HG03103 (cell line): ENCODE measurements around the gene LY86.

Experiments used
- ATAC-seq: cut with Tn5 transposase; IDR thresholded peaks from one replicate; pipeline ENCODE4 v1.9.1; 2021; ENCODE audit warnings: low read depth; ENCODE audit not compliant: unreplicated experiment

The LY86 gene

DNA sequence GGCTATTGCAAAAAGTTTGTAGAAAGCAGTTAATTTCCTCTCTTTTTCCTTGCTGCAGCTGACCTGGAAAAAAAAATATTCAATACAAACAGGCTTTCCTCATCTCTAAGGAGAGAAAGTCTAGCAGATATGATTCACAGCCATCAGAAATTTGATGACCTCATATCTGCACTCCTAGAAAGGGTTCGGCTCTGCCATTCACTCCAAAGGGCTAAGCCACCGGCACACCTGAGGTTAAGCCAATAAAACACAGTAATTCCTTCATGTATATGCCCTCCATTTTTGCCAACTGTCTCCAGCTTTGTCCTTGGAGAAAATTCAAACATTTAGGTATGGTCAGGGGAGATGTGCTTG is 18.7 kb upstream of the LY86 start:
- ATAC-seq, result no peak

DNA sequence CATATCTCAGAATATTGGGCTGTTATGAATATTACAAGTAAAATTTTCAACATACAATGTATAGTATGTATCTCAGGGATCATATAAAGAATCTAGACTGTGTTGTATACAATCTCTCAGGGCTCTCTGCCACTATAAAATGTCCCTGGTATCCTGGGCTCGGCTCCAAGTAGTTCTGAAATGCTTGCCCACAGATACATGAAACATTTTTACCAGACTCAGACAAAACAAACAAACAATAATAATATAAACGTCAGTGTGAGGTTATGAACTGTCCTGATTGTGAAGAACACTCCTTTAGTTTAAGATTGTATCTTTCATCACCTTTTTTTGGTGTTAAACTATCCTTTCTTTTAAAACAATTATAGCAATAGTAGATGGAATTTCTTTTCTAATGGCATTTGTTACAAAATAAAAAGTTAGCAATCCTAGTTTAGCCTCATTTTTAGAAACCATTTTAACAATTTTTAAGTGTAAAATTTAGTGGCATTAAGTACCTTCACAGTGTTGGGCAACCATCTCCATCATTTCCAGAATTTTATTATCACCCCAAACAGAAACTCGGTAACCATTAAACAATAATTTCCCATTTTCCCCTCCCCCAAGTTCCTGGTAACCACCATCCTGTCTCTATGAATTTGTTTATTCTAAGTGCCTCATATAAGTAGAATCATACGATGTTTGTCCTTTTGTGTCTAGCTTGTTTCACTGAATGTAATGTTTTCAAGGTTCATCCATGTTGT is 17.4 kb upstream of the LY86 start:
- no peak for ATAC-seq

DNA sequence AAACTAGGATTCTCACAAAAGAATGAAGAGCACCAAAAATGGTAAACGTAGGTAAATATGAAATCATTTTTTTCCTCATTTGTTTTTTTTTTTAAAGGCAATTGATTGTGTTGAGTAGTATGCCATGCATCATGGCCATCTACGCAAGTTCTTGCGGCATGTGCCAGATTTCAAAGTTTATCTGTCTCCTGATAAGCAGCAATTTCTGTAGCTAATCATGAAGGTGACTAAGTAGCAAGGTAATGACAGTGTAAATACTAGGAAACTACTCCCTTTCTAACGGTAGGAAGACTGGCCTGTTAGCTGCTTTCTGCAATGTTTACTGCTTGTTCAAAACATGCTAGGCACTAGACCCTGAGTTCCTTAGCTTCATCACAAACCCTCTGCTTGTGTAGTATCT is 13.4 kb upstream of the LY86 start:
- ATAC-seq, result no peak

DNA sequence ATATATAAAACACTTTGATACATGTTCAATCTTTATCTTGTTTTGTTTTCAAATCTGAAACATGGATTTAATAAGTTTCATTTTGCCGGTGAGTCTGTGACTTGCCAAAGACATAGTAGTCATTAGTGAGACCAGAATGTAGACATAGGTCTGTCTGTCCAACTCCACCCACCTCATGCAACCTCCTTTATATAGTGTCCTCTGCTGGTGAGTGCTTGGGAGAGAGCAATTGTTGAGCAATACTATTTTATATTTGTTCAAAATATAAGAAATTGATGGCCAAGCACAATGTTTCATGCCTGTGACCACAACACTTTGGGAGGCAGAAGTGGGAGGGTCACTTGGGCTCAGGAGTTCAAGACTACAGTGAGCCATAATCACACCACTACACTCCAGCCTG is 10.8 kb upstream of the LY86 start:
- ATAC-seq, result no peak

DNA sequence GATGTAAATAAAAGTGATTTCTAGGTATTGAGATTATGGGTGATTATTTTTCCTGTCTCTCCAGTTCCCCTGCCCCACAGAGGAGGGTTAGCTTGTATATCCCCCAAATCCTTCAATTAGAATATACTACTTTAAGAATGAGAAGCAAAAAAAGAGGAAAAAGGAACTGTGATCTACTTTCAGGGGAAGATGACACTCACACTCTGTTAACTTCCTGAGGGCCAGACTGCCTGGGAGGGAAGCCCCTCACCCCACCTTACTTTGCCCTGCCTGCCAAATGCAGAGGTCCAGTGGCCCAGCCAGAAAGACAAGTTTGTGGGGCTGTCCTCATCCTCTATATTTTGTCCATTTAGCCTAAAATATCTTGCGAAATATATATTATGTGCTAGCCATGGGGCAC is 9.2 kb upstream of the LY86 start:
- ATAC-seq, result no peak

DNA sequence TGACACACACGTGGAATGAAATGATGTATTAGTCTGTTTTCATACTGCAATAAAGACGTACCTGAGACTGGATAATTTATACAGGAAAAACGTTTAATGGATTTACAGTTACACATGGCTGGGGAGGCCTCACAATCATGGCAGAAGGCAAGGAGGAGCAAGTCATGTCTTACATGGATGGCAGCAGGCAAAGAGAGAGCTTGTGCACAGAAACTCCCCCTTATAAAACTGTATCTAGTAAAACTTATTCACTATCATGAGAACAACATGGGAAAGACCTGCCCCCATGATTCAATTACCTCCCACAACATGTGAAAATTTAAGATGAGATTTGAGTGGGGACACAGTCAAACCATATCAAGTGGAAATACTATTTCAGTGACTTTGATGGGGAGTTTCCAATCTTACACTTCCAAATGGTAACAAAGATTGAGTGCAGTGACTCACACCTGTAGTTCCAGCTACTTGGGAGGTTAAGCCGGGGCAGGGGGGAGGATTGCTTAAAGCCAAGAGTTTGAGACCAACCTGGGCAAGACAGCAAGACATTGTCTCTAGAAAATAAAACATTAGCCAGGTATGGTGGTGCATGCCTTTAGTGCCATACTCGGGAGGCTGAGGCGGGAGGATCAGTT is 8.2 kb upstream of the LY86 start:
- ATAC-seq, result no peak

DNA sequence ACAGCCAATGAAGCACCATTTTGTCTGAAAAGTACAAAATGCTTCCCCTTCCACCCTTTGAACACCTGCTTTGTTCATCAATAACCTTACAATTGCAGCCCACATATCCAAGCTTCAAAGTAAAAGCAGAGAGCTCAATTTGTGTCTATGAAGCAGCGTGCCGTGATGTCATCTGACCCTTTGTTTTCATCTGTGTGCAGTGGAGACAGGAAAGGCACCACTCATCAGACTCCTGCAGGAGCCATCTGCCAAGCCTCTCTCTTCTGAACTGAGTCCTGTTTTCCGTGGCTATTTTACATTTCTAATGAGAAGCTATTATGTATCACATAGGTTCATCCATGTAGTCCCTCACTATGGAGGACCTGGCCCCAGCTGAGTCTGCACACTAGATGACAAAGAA is 7.5 kb upstream of the LY86 start:
- ATAC-seq, result no peak

DNA sequence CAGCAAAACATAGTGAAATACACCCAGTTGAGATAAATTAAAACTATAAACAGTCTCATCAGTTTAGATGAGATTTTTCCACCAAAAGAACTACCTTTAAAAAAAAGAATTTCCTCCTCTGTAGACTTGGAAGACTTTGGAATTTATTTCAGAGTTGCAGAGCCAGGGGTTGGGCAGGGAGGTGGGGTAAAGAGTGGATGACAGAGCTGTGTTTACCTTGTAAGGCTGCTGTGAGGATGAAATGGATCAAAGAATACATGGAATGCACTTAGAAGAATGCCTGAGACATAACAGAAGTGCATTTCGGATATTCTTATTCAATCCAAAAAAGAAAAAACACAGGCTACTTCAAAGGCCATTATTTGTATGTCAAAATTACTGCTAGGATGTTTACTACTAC is 6.4 kb upstream of the LY86 start:
- ATAC-seq, result no peak

DNA sequence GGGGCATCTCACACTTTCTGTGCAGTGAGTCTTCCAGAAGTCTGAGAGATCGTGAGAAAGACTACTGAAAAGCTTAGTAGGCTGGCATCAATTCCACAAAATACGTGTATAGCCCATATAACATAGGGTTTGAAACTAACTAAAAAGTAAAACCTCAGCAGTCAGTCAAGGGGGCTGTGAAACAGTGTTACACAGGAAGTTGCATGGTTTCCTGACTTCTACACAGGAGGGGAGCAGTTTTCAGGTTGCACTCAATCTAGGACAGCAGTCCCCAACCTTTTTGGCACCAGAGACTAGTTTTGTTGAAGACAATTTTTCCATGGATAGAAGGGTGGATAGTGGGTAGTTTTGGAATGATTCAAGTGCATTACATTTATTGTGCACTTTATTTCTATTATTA is 4.7 kb upstream of the LY86 start:
- ATAC-seq, result no peak

DNA sequence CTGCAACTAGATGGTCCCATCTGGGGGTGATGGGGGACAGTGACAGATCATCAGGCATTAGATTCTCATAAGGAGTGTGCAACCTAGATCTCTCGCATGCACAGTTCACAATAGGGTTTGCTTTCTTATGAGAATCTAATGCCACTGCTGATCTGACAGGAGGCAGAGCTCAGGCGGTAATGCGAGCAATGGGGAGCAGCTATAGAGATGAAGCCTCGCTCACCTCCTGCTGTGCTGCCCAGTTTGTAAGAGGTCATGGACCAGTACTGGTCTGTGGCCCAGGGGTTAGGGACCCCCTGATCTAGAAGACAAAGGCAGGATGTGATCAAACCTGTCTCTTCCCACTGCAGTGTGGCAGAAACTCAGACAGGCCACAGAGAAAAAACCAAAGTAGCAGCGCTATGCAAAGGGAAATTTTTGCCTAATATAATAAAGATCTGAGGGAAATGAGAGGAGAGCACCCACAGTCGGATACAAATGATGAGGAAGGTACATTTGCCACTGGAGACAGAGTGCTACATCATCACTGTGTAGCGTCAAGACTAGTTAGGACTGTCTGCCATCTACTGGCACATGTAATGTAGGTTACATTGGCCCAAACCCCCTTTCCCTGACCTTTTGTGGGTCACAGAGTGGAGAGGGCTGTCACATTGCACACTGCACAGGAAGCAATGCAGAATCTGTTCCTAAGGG is 4.1 kb upstream of the LY86 start:
- no peak for ATAC-seq

DNA sequence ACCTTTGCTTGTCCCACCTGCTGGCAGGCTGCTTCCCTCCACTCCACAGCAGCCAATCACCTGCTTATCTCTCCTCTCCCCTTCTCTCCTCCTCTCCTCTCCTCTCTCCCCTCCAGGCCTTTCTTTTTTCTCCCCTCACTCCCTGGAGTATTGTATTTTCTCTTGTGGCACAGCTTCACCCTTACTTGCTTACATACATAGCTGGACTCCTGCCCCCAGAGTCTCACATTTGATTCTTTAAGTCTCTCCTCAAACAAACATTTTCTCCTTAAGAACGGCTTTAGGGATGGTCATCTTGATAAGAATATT is 3.6 kb upstream of the LY86 start:
- no peak for ATAC-seq

DNA sequence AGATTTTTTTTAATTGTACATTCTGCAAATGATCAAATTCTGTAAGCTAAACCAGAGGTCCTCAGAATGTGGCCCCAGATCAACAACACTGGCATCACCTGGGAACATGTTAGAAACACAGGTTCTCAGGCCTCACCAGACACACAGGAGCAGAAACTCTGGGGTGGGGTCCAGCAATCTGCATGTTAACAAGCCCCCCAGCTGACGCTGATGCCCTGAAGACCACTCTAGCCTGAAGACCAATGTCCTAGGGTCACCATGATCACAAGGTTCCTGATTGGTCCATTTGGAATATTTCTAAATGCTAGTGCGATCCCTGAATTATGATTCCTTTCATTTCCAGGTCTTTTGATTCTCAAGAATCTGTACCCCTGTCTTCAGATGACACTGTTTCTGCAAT is 2.4 kb upstream of the LY86 start:
- ATAC-seq, result no peak

DNA sequence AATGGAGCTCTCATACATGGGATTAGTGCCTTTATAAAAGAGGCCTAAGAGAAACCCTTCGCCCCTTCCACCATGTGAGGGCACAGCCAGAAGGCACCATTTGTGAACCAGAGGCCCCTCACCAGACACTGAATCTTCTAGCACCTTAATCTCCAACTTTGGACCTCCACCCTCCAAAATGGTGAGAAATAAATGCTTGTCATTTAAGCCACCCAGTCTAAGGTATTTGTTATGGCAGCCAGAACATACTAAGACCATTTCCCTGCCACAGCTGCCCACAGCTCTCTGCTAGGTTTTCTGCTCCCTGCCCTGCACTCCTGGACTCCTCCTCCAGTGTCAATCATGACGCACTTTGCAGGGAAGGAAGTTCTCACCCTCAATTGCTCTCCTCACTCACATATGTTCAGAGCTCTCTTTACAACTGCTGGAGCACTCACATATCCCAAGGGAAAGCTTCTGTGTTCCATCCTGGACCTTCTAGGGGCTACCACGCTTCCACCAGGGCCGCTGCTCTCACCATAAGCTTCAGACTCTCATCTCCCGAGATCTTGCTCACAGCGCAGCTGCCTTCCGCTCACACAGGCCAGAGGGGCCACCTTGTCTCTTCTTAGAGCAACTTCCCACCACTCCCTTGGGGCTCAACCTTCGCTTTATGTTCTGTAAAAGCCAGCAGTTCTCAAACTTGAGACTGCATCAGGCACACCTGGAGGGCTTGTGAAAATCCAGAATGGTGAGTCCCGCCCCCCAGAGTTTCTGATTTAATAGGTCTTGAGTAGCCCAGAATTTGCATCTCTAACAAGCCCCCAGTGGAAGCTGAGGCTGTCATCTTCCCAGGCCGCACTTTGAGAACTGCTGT is 1.6 kb upstream of the LY86 start:
- peak; percentile 37 for ATAC-seq

DNA sequence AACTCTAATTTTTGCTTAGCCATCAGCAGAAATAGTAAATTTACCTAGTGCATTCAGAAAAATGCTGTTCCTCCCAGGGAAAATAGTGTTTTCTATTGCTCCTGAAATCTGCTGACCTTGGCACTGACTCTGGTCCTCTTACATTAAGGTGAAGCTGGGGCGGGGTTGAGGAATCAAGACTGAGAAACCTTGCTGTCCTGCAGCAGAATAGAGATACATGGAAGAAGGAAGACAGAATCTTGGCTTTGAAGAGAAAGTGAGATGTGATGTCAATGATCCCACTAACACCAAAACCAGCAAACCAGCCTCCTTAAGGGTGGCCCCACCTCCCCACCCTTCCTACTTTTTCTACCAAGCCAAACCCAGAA is 840 bp upstream of the LY86 start:
- ATAC-seq, result no peak

DNA sequence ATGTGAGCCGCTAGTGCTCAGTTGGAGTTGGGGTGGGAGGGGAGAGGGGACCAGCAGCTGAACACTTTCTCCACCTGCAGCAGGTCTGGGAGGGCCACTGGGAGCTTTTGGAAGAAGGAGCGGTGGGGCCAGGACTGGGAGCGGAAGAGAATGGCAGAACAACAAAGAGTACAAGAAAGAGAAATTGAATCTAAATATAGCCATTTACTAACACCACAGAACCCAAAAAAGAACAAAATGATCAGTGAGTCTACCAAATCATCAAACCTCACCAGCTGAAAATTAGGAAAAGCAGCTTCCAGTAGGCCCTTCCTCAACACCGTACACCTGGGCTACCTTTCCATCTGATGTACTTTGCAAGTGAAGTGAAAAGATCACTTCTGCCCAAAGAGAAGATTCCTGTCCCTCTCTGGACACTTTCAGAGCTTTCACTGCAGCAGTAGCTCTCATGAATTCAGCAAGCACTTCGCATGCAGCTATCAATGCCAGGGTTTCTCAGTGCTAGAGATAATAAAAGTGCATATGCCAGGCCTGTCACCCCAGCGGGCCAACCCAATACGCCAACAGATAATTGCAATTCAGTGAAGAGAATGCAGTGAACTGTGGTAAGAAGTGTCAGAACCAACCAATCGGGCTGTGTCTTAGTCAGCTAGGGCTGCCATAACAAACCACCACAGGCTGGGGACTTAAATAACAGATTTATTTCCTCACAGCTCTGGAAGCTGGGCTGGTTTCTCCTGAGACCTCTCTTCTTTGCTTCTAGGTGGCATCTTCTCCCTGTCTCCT is 597 bp downstream of the LY86 start:
- ATAC-seq, result no peak

DNA sequence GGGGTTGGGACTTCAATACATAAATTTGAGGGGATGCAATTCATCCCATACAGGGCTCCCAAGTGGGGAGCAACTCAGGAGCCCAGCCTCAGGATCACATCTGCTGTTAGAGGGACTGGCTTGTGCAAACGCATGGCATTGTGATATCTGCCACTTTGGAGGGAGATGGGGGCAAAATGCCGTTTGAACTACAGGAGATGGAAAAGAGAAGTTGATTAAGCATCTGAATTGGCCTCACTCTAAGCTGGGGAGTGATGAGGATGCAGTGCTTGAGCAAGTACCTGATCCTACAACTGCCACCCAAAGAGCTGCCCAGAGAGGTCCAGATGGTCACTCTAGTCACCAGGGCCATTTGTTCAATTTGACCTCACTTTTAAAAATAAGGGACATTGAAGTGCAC is 2.0 kb downstream of the LY86 start:
- ATAC-seq, result no peak

DNA sequence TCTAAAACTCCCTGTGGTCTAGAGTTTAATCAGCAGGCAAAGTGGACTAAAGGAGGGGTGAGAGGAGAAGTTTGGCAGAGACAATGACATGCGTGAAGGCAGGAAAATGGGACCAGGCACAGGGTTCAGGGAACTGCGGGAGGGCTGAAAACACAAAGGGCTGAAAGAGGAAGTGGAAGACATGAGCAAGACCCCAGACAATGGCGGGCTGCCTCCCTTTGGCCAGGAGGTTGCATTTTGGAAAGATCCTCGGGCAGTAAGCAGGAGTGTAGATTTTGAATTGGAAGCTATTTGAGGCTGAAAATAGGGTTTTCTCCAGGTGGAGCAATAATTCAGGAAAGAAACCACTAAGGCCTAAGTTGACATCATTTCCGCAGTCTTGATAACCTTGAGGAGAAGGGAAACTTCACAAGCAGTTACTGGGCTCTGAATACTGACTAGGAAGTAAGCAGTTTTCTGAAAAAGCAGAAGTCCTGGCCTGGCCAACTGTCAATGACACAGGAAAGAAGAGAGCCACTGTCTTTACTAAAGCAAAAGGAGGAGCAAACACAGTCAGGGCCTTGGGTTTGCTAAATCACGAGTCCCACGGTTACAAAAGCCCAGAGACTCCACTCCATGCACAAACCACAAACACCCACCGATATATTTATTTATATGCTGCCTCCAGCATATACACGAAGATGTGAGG is 3.4 kb downstream of the LY86 start:
- ATAC-seq, result peak; percentile 34

DNA sequence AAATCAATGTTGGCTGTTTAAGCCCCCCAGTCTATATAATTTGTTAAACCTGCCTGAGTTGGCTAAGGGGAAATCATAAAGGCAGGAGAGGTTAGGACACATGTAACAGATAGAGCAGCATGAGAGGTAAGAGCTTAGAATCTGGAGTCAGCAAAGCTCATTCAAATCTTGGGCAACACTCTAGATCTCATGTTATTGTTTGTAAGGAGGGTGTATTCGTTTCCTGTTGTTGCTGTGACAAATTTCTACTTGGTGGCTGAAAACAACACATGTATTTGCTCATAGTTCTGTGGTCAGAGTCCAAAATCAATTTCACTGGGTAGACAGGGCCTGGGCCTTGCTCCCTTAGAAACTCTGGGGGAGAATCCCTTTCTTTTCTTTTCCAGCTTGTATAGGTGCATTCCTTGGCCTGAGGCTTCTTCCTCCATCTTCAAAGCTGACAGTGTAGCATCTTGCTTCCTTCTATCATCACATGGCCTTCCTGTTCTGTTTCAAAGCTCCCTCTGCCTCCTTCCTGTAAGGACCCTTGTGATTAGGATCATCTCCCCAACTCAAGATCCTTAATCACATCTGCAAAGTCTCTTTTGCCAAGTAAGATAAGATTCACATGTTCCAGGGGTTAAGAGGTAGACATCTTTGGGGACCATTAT is 4.4 kb downstream of the LY86 start:
- no peak for ATAC-seq

DNA sequence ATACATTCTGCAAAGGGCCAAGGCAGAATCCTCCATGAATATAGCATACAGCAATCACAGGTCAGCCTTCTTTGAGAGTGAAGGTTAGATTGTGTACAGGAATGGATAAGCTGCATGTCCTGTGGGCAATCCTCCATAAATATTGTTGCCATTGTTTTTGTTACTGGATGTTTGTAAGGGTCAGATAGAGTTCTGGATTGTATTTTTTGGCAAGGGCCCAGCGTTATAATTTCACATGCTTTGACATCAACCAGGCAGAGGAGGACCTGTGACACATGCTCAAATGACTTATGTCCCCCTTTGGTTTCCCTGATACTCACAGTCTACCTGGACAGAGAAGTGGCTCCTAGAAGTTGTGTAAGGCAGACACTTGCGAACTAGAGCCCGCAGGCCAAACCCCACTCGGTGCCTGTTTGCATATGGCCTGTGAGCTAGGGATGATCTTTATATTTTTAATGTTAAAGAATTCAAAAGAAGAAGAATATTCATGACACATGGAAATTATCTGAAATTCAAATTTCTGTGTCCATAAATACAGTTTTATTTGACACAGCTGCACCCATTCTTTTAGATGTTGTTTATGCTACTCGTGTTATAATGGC is 5.4 kb downstream of the LY86 start:
- ATAC-seq, result no peak
